Pancreas (tissue), 10 donors: ENCODE data around the gene PRDM15. TPM values are rescaled to one million over a fixed set of nuclear protein-coding genes. Genes with fewer than 3 reads are reported as not detected.

ENCODE experiments used
- ATAC-seq, 4 donors: fragments of 200-7000 bp; cut with Tn5 transposase; one replicate each; pipeline versions ENCODE4 v1.8.0 to v1.9.1; 2020; ENCODE audit warnings: mild to moderate bottlenecking in 4 of 4, moderate library complexity in 4 of 4
- DNase-seq, 6 donors: peaks; one replicate each; pipeline ENCODE4 v3.0.0-alpha.2; 2020
- FAIRE-seq: peaks from 2 replicates; lab custom pipeline; 2012; peaks lifted over from hg19 to GRCh38; lab: Jason Lieb, UNC
- H3K27ac ChIP-seq, 4 donors: fragments of 200-600 bp; sonication (generic); 1 replicate in 3 of 4; 2 replicates in 1 of 4; pipeline versions ENCODE4 v1.5.0 to v1.8.0; 2020
- H3K27me3 ChIP-seq, 4 donors: fragments of 200-600 bp; one replicate each; pipeline ENCODE4 v1.8.0; 2021
- H3K36me3 ChIP-seq, 3 donors: fragments of 200-600 bp; sonication (generic) in 1 of 3; one replicate each; pipeline versions ENCODE4 v1.5.0 to v1.8.0; 2020 to 2021
- H3K4me1 ChIP-seq, 3 donors: fragments of 200-600 bp; one replicate each; pipeline ENCODE4 v1.8.0; 2021
- H3K4me3 ChIP-seq, 4 donors: fragments of 200-600 bp; sonication (generic) in 2 of 4; one replicate each; pipeline versions ENCODE4 v1.5.0 to v1.8.0; 2020 to 2021
- H3K9me3 ChIP-seq, 4 donors: fragments of 200-600 bp; one replicate each; pipeline ENCODE4 v1.8.0; 2021
- CTCF ChIP-seq, 4 donors: fragments of 200-600 bp; sonication (generic) in 3 of 4; IDR thresholded peaks; one replicate each; pipeline versions ENCODE4 v1.5.0 to v1.8.0; 2021; ENCODE audit warnings: antibody characterized with exemption in 4 of 4
- WGBS, 2 donors: extraction: QIAGEN DNeasy Blood & Tissue Kit; methylation state at CpG; one replicate each; pipeline ENCODE4 v1.1.7; 2013; 5-methylcytosine and 5-hydroxymethylcytosine counted together
- intact Hi-C, 3 donors: fragments of 100-400 bp; cut with DNase I; formaldehyde crosslinking; loops; one replicate each; pipeline versions ENCODE4 v1.11.1 to v1.14.2; 2022
- polyA plus RNA-seq, 2 donors: library from polyadenylated mRNA; stranded (reverse); fragments of 200-250 nt; gene quantifications; one replicate each; pipeline ENCODE4 v1.2.3, GENCODE V29; 2013
- total RNA-seq, 6 donors: library from RNA; stranded (reverse); fragmentation: NEBNext Ultra II Directional in 4 of 6; extraction: Animal tissue kit (Norgen Biotek cat#: 25700) in 4 of 6; gene quantifications; one replicate each; pipeline versions ENCODE4 v1.2.1 to v1.2.4, GENCODE V29; 2021 to 2023
- donor health status: healthy with polysubstance abuse.
- donor health status: DM: no; HTN: no; CAD: no; lungs with moderate emphysema.
- donor health status: DM: no; HTN: no; CAD: no.
- donor health status: control.
- donor health status: control.
- donor health status: Bipolar disorder and iron deficiency.
- donor health status: DM: yes; HTN: yes; CAD: no.
- donor health status: DM: no; HTN: no; CAD: no.
- donor health status: DM: no; HTN: no; CAD: no.
- donor health status: DM: yes; HTN: yes; CAD: no.

The PRDM15 gene
- total and polyA plus RNA-seq, 8 donors: 1.6 to 3.9 (median 3.4) TPM

GRCh38 chr21:41852929-41853320 is 26.2 kb downstream of the PRDM15 start:
- H3K4me1 ChIP-seq: no peaks in the 10 kb centered on the region
- intact Hi-C loops: no loop called here
- H3K27me3 ChIP-seq: no peaks in the 10 kb centered on the region
- FAIRE-seq: no peak
- H3K4me3 ChIP-seq: no peak overlapping the region
- 94 to 95% methylated on average over 9 of the region's 9 CpGs for WGBS, 2 donors
- H3K9me3 ChIP-seq: no peaks in the 10 kb centered on the region
- no peak for ATAC-seq
- peaks cover 0 to 8% (median 0%) of the 10 kb centered on the region in 3 donors for H3K36me3 ChIP-seq
- no peak for TF ChIP-seq CTCF (IDR thresholded peaks at IDR 0.05)
- DNase-seq: no peak
- H3K27ac ChIP-seq: no peak overlapping the region

GRCh38 chr21:41852151-41852928 is 26.8 kb downstream of the PRDM15 start:
- no peak for ATAC-seq
- intact Hi-C loops: no loop called here
- 87% methylated on average over 19 to 21 of the region's 21 CpGs for WGBS, 2 donors

GRCh38 chr21:41851090-41851790 is 27.9 kb downstream of the PRDM15 start:
- Histone ChIP-seq H3K9me3 (no peaks in the 10 kb centered on the region), H3K4me3 (no peak overlapping the region), H3K27ac (no peak overlapping the region), H3K4me1 (no peaks in the 10 kb centered on the region), H3K36me3 (peaks cover 0 to 8% (median 0%) of the 10 kb centered on the region in 3 donors), H3K27me3 (no peaks in the 10 kb centered on the region)
- WGBS, 2 donors: 80 to 83% methylated on average over 23 of the region's 23 CpGs
- DNase-seq: no peak
- no peak for ATAC-seq
- intact Hi-C loops: no loop called here
- no peak for TF ChIP-seq CTCF (IDR thresholded peaks at IDR 0.05)
- no peak for FAIRE-seq

More at GRCh38 chr21:41852151-41852928, 26.8 kb downstream of the PRDM15 start:
- no peak overlapping the region for H3K4me3 ChIP-seq
- DNase-seq: no peak
- FAIRE-seq: no peak
- TF ChIP-seq CTCF (IDR thresholded peaks at IDR 0.05): no peak
- H3K27me3 ChIP-seq: no peaks in the 10 kb centered on the region
- peaks cover 0 to 8% (median 0%) of the 10 kb centered on the region in 3 donors for H3K36me3 ChIP-seq
- no peaks in the 10 kb centered on the region for H3K4me1 ChIP-seq
- no peaks in the 10 kb centered on the region for H3K9me3 ChIP-seq
- no peak overlapping the region for H3K27ac ChIP-seq

- intact Hi-C loops: no loop called here
- 94 to 95% methylated on average over 9 of the region's 9 CpGs for WGBS, 2 donors
- peak in 1 of 6 donors; percentile 17 for DNase-seq
- no peak for ATAC-seq
- Histone ChIP-seq H3K4me3 (no peak overlapping the region), H3K4me1 (no peaks in the 10 kb centered on the region), H3K36me3 (peaks cover 0 to 7% (median 0%) of the 10 kb centered on the region in 3 donors), H3K9me3 (no peaks in the 10 kb centered on the region), H3K27me3 (no peaks in the 10 kb centered on the region), H3K27ac (no peak overlapping the region)
- FAIRE-seq: no peak
- no peak for TF ChIP-seq CTCF (IDR thresholded peaks at IDR 0.05)
Measured at GRCh38 chr21:41850085-41850484, 29.1 kb downstream of the PRDM15 start.
